ENCODE results near the gene SYNE3. TPM values are rescaled to one million over a fixed set of nuclear protein-coding genes. Genes with fewer than 3 reads are reported as not detected.
A peak's percentile ranks its signal among the peaks of the same experiment; 100 is the strongest.

SYNE3 gene
- total RNA-seq, 1 experiment from 2014 or later, result 1.2 TPM

- ChIA-PET POLR2A (ENCODE audit: unreplicated experiment) (no interaction called here), CTCF (no interaction called here)
- no peak for TF ChIP-seq EZH2 (IDR thresholded peaks at IDR 0.05; ENCODE audit: low read length, unreplicated experiment)
- TF ChIP-seq EZH2phosphoT487 (IDR thresholded peaks at IDR 0.05; ENCODE audit: borderline replicate concordance, low read length), result no peak
- no peak for TF ChIP-seq CTCF (conservative IDR thresholded peaks at IDR 0.05; ENCODE audit: low read depth, low read length)
- H3K27ac ChIP-seq (ENCODE audit: low read length), result no peak overlapping the region
- BruUV-seq (replicated peaks), result no TSS peak
- intact Hi-C loops (cut with micrococcal nuclease), result loop anchor here (10.0 kb wide), 1 partner anchor 51 kb away; the partner anchor contains the start of gene GLRX5
- H3K27me3 ChIP-seq (ENCODE audit: low read length), result no peaks in the 10 kb centered on the region
- no peaks in the 10 kb centered on the region for H3K9me2 ChIP-seq (replicated peaks; ENCODE audit: low read length)
- H3K4me2 ChIP-seq (ENCODE audit: low read length), result no peak overlapping the region
- H3K9me3 ChIP-seq (ENCODE audit: low read length), result no peaks in the 10 kb centered on the region
- H3F3A ChIP-seq (ENCODE audit: low read length, unreplicated experiment), result no peaks in the 10 kb centered on the region
- ATAC-seq (no peak), DNase-seq (no peak)
- no peaks in the 10 kb centered on the region for H4K20me1 ChIP-seq (ENCODE audit: low read length)
- no peaks in the 10 kb centered on the region for H3K79me2 ChIP-seq (ENCODE audit: low read length)
- no peak overlapping the region for H3K4me3 ChIP-seq (ENCODE audit: low read length)
- no peak overlapping the region for H3K9ac ChIP-seq (ENCODE audit: low read length)
- no peaks in the 10 kb centered on the region for H3K36me3 ChIP-seq (ENCODE audit: low read depth, low read length)
- H3K4me1 ChIP-seq (ENCODE audit: insufficient read depth, low read length), result peaks cover 28% of the 10 kb centered on the region
- no peak overlapping the region for H2AFZ ChIP-seq (ENCODE audit: low read length)
Measured at GRCh38 chr14:95484296-95484695, 32.2 kb downstream of the SYNE3 start.

GRCh38 chr14:95483309-95484165, 32.9 kb downstream of the SYNE3 start:
- H2AFZ ChIP-seq (ENCODE audit: low read length), result no peak overlapping the region
- no peaks in the 10 kb centered on the region for H4K20me1 ChIP-seq (ENCODE audit: low read length)
- H3K9me3 ChIP-seq (ENCODE audit: low read length), result no peaks in the 10 kb centered on the region
- intact Hi-C loops (cut with micrococcal nuclease), result loop anchor here (10.0 kb wide), 1 partner anchor 51 kb away; the partner anchor contains the start of gene GLRX5
- POLR2A ChIA-PET (ENCODE audit: unreplicated experiment), result no interaction called here
- peak overlapping the region; percentile 10; the same call in 1 of the 2 replicates for H3K9ac ChIP-seq (ENCODE audit: low read length)
- no peaks in the 10 kb centered on the region for H3K79me2 ChIP-seq (ENCODE audit: low read length)
- no peaks in the 10 kb centered on the region for H3F3A ChIP-seq (ENCODE audit: low read length, unreplicated experiment)
- H3K9me2 ChIP-seq (replicated peaks; ENCODE audit: low read length), result no peaks in the 10 kb centered on the region
- ATAC-seq, result peak; percentile 95
- H3K27me3 ChIP-seq (ENCODE audit: low read length), result no peaks in the 10 kb centered on the region
- TF ChIP-seq EZH2 (IDR thresholded peaks at IDR 0.05; ENCODE audit: low read length, unreplicated experiment) (no peak), CTCF (conservative IDR thresholded peaks at IDR 0.05; ENCODE audit: low read depth, low read length) (no peak), EZH2phosphoT487 (IDR thresholded peaks at IDR 0.05; ENCODE audit: borderline replicate concordance, low read length) (no peak)
- H3K36me3 ChIP-seq (ENCODE audit: low read depth, low read length), result no peaks in the 10 kb centered on the region
- H3K4me3 ChIP-seq (ENCODE audit: low read length), result no peak overlapping the region
- DNase-seq, result peak; percentile 82
- peak overlapping the region; percentile 77 for H3K27ac ChIP-seq (ENCODE audit: low read length)
- CTCF ChIA-PET, result no interaction called here
- H3K4me1 ChIP-seq (ENCODE audit: insufficient read depth, low read length), result peaks cover 28% of the 10 kb centered on the region
- no TSS peak for BruUV-seq (replicated peaks)
- H3K4me2 ChIP-seq (ENCODE audit: low read length), result peak overlapping the region; percentile 63
